GM23338 (cell line): Measurements from ENCODE around the gene EFR3B. TPM values are rescaled to one million over a fixed set of nuclear protein-coding genes. Genes with fewer than 3 reads are reported as not detected.

ENCODE experiments used
- ATAC-seq: fragments of 200-7000 bp; cut with Tn5 transposase; 3 replicates; pipeline ENCODE4 v1.9.1; 2020
- DNase-seq: peaks from one replicate; pipeline ENCODE4 v3.0.0-alpha.2; 2015; ENCODE audit warnings: low spot score
- H2AFZ ChIP-seq: fragments of 200-600 bp; sonication (generic); 2 replicates; pipeline ENCODE4 v1.8.0; 2016; ENCODE audit warnings: antibody characterized with exemption, mild to moderate bottlenecking, moderate library complexity
- H3F3A ChIP-seq: fragments of 200-600 bp; sonication (generic); replicated peaks from 2 replicates; pipeline ENCODE4 v1.8.0; 2017; ENCODE audit warnings: antibody characterized with exemption, mixed run types, low read depth
- H3K27ac ChIP-seq: fragments of 200-600 bp; sonication (generic); 2 replicates; pipeline ENCODE4 v1.6.1; 2016; ENCODE audit warnings: low read depth
- H3K27me3 ChIP-seq: fragments of 200-600 bp; sonication (generic); 2 replicates; pipeline ENCODE4 v1.8.0; 2016; ENCODE audit warnings: mild to moderate bottlenecking, mixed run types, moderate library complexity; ENCODE audit not compliant: insufficient read depth
- H3K36me3 ChIP-seq: fragments of 200-600 bp; sonication (generic); 2 replicates; pipeline ENCODE4 v1.8.0; 2016; ENCODE audit warnings: mild to moderate bottlenecking; ENCODE audit not compliant: insufficient read depth
- H3K4me1 ChIP-seq: fragments of 200-600 bp; sonication (generic); 2 replicates; pipeline ENCODE4 v1.8.0; 2016; ENCODE audit warnings: mild to moderate bottlenecking, moderate library complexity; ENCODE audit not compliant: insufficient read depth
- H3K4me2 ChIP-seq: fragments of 200-600 bp; sonication (generic); 2 replicates; pipeline ENCODE4 v1.7.1; 2017; ENCODE audit warnings: mixed run types
- H3K4me3 ChIP-seq: fragments of 200-600 bp; sonication (generic); 2 replicates; pipeline ENCODE4 v1.6.1; 2016; ENCODE audit warnings: mixed run types
- H3K79me2 ChIP-seq: fragments of 200-600 bp; sonication (generic); replicated peaks from 2 replicates; pipeline ENCODE4 v1.8.0; 2017; ENCODE audit warnings: mild to moderate bottlenecking; ENCODE audit not compliant: insufficient read depth
- H3K9me2 ChIP-seq: fragments of 200-600 bp; sonication (generic); 2 replicates; pipeline ENCODE4 v1.8.0; 2017; ENCODE audit not compliant: insufficient read depth
- H4K20me1 ChIP-seq: fragments of 200-600 bp; sonication (generic); replicated peaks from 2 replicates; pipeline ENCODE4 v1.8.0; 2017; ENCODE audit warnings: mild to moderate bottlenecking; ENCODE audit not compliant: insufficient read depth
- H3K27ac Mint-ChIP-seq: 2 replicates; pipeline ENCODE4 v1.8.0; 2020; ENCODE audit warnings: inconsistent platforms, mild to moderate bottlenecking, moderate library complexity, mixed read lengths
- H3K27me3 Mint-ChIP-seq: 3 replicates; pipeline ENCODE4 v1.8.0; 2022; ENCODE audit warnings: low read depth, mild to moderate bottlenecking, moderate library complexity, mixed read lengths, inconsistent platforms; ENCODE audit not compliant: insufficient read depth, poor library complexity
- H3K36me3 Mint-ChIP-seq: 3 replicates; pipeline ENCODE4 v1.8.0; 2021; ENCODE audit warnings: low read depth, mild to moderate bottlenecking, inconsistent platforms, moderate library complexity, mixed read lengths
- H3K4me1 Mint-ChIP-seq: 3 replicates; pipeline ENCODE4 v1.8.0; 2020; ENCODE audit warnings: mild to moderate bottlenecking, inconsistent platforms, mixed read lengths
- H3K4me3 Mint-ChIP-seq: 3 replicates; pipeline ENCODE4 v1.8.0; 2021; ENCODE audit warnings: moderate library complexity, mild to moderate bottlenecking, inconsistent platforms, mixed read lengths
- H3K9me3 Mint-ChIP-seq: 3 replicates; pipeline ENCODE4 v1.8.0; 2020; ENCODE audit warnings: moderate library complexity, mild to moderate bottlenecking, inconsistent platforms, mixed read lengths
- CREB1 ChIP-seq: fragments of 250-450 bp; sonication (Bioruptor Pico); IDR thresholded peaks from 2 replicates; pipeline ENCODE4 v1.5.0; 2020; ENCODE audit warnings: low read depth, mild to moderate bottlenecking, moderate library complexity
- EZH2 ChIP-seq: fragments of 200-600 bp; sonication (generic); IDR thresholded peaks from one replicate; pipeline ENCODE4 v1.8.0; 2017; ENCODE audit warnings: antibody characterized with exemption, mild to moderate bottlenecking, low read depth; ENCODE audit not compliant: unreplicated experiment
- EZH2phosphoT487 ChIP-seq: fragments of 200-600 bp; sonication (generic); IDR thresholded peaks from one replicate; pipeline ENCODE4 v1.8.1; 2018; ENCODE audit warnings: antibody characterized with exemption; ENCODE audit not compliant: unreplicated experiment
- JUNB ChIP-seq: IDR thresholded peaks from one replicate; pipeline ENCODE4 v1.6.1; 2016; ENCODE audit warnings: antibody characterized with exemption; ENCODE audit not compliant: unreplicated experiment
- NANOG ChIP-seq: IDR thresholded peaks from 2 replicates; pipeline ENCODE4 v1.6.1; 2016; ENCODE audit warnings: antibody characterized with exemption, borderline replicate concordance
- POLR2AphosphoS5 ChIP-seq: IDR thresholded peaks from 2 replicates; pipeline ENCODE4 v1.6.1; 2016; ENCODE audit warnings: antibody characterized with exemption, low read depth
- STAT1 ChIP-seq: IDR thresholded peaks from one replicate; pipeline ENCODE4 v1.6.1; 2016; ENCODE audit warnings: antibody characterized with exemption; ENCODE audit not compliant: unreplicated experiment
- ZNF114 ChIP-seq: fragments of 250-450 bp; sonication (Bioruptor Pico); IDR thresholded peaks from 2 replicates; pipeline ENCODE4 v1.5.0; 2020; ENCODE audit warnings: mild to moderate bottlenecking, moderate library complexity
- ZNF331 ChIP-seq: fragments of 250-450 bp; sonication (Bioruptor Pico); IDR thresholded peaks from 2 replicates; pipeline ENCODE4 v1.5.0; 2020; ENCODE audit warnings: low read depth, mild to moderate bottlenecking, moderate library complexity
- polyA plus RNA-seq: library from polyadenylated mRNA; unstranded; fragments of >200 nt; fragmentation: Nextera tagmentation; extraction: Ambion mirVana; gene quantifications from 2 replicates; pipeline ENCODE4 v1.2.1, GENCODE V29; 2016
- total RNA-seq: library from RNA; depleted of rRNA; stranded (reverse); fragments of >200 nt; shearing (Covaris generic); gene quantifications from 2 replicates; pipeline ENCODE4 v1.2.3, GENCODE V29; 2014
- TF ChIP-seq, protein P1 (sequence below): IDR thresholded peaks from one replicate; pipeline ENCODE4 v1.6.1; 2018; ENCODE audit warnings: antibody characterized with exemption; ENCODE audit not compliant: unreplicated experiment
- TF ChIP-seq, protein P2 (sequence below): fragments of 250-450 bp; sonication (Bioruptor Pico); IDR thresholded peaks from 2 replicates; pipeline ENCODE4 v1.5.0; 2020; ENCODE audit warnings: mild to moderate bottlenecking, moderate library complexity
- TF ChIP-seq, protein P3 (sequence below): IDR thresholded peaks from 2 replicates; pipeline ENCODE4 v1.6.1; 2016; ENCODE audit warnings: antibody characterized with exemption
- TF ChIP-seq, protein P4 (sequence below), 2 experiments: fragments of 200-600 bp in 1 of 2; sonication (generic) in 1 of 2; conservative IDR thresholded peaks; 2 replicates each; pipeline versions ENCODE4 v1.5.1 to v1.6.1; 2016 to 2017; ENCODE audit warnings: antibody characterized with exemption in 2 of 2, low read depth in 2 of 2, mild to moderate bottlenecking in 2 of 2, moderate library complexity in 1 of 2

EFR3B gene
- total and polyA plus RNA-seq, 2 experiments from 2014 or later: 3.3 to 10.7 TPM

DNA sequence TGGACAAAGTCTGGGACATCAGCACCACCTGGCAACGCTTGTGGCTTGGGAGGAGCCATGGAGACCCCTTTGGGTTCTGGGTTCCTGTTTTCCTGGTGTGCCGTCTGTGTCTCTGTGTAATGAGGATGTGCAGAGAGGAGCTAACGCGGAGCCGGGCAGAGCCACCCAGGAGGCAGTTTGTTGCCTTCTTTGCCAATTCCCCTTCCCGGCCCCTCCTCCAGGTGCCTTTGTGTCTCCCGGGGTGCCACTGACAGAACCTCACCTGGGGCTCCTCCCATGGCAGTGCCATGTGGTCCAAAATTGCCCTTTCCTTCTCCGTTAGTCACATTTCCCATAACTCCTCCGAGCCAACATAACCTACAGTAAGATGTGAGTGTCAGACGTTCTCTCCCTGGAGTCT, 113.5 kb downstream of the EFR3B start:
- Mint-ChIP-seq H3K27ac (no peak overlapping the region), H3K27me3 (peaks cover 12% of the 10 kb centered on the region), H3K4me1 (peaks cover 9% of the 10 kb centered on the region), H3K9me3 (no peaks in the 10 kb centered on the region), H3K4me3 (no peak overlapping the region), H3K36me3 (no peaks in the 10 kb centered on the region; the same call in 2 of the 3 replicates)
- H3F3A ChIP-seq: no peaks in the 10 kb centered on the region
- no peaks in the 10 kb centered on the region for H3K9me2 ChIP-seq
- no peak overlapping the region for H3K4me2 ChIP-seq
- no peak overlapping the region for H3K27ac ChIP-seq
- H3K27me3 ChIP-seq: no peaks in the 10 kb centered on the region
- TF ChIP-seq, protein P1, sequence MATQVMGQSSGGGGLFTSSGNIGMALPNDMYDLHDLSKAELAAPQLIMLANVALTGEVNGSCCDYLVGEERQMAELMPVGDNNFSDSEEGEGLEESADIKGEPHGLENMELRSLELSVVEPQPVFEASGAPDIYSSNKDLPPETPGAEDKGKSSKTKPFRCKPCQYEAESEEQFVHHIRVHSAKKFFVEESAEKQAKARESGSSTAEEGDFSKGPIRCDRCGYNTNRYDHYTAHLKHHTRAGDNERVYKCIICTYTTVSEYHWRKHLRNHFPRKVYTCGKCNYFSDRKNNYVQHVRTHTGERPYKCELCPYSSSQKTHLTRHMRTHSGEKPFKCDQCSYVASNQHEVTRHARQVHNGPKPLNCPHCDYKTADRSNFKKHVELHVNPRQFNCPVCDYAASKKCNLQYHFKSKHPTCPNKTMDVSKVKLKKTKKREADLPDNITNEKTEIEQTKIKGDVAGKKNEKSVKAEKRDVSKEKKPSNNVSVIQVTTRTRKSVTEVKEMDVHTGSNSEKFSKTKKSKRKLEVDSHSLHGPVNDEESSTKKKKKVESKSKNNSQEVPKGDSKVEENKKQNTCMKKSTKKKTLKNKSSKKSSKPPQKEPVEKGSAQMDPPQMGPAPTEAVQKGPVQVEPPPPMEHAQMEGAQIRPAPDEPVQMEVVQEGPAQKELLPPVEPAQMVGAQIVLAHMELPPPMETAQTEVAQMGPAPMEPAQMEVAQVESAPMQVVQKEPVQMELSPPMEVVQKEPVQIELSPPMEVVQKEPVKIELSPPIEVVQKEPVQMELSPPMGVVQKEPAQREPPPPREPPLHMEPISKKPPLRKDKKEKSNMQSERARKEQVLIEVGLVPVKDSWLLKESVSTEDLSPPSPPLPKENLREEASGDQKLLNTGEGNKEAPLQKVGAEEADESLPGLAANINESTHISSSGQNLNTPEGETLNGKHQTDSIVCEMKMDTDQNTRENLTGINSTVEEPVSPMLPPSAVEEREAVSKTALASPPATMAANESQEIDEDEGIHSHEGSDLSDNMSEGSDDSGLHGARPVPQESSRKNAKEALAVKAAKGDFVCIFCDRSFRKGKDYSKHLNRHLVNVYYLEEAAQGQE: no peak
- TF ChIP-seq NANOG (no peak), POLR2AphosphoS5 (no peak), EZH2phosphoT487 (no peak), JUNB (no peak), STAT1 (no peak), CREB1 (CRISPR knock-in tag) (no peak), EZH2 (no peak), ZNF331 (CRISPR knock-in tag) (no peak), ZNF114 (CRISPR knock-in tag) (no peak)
- TF ChIP-seq, protein P2, sequence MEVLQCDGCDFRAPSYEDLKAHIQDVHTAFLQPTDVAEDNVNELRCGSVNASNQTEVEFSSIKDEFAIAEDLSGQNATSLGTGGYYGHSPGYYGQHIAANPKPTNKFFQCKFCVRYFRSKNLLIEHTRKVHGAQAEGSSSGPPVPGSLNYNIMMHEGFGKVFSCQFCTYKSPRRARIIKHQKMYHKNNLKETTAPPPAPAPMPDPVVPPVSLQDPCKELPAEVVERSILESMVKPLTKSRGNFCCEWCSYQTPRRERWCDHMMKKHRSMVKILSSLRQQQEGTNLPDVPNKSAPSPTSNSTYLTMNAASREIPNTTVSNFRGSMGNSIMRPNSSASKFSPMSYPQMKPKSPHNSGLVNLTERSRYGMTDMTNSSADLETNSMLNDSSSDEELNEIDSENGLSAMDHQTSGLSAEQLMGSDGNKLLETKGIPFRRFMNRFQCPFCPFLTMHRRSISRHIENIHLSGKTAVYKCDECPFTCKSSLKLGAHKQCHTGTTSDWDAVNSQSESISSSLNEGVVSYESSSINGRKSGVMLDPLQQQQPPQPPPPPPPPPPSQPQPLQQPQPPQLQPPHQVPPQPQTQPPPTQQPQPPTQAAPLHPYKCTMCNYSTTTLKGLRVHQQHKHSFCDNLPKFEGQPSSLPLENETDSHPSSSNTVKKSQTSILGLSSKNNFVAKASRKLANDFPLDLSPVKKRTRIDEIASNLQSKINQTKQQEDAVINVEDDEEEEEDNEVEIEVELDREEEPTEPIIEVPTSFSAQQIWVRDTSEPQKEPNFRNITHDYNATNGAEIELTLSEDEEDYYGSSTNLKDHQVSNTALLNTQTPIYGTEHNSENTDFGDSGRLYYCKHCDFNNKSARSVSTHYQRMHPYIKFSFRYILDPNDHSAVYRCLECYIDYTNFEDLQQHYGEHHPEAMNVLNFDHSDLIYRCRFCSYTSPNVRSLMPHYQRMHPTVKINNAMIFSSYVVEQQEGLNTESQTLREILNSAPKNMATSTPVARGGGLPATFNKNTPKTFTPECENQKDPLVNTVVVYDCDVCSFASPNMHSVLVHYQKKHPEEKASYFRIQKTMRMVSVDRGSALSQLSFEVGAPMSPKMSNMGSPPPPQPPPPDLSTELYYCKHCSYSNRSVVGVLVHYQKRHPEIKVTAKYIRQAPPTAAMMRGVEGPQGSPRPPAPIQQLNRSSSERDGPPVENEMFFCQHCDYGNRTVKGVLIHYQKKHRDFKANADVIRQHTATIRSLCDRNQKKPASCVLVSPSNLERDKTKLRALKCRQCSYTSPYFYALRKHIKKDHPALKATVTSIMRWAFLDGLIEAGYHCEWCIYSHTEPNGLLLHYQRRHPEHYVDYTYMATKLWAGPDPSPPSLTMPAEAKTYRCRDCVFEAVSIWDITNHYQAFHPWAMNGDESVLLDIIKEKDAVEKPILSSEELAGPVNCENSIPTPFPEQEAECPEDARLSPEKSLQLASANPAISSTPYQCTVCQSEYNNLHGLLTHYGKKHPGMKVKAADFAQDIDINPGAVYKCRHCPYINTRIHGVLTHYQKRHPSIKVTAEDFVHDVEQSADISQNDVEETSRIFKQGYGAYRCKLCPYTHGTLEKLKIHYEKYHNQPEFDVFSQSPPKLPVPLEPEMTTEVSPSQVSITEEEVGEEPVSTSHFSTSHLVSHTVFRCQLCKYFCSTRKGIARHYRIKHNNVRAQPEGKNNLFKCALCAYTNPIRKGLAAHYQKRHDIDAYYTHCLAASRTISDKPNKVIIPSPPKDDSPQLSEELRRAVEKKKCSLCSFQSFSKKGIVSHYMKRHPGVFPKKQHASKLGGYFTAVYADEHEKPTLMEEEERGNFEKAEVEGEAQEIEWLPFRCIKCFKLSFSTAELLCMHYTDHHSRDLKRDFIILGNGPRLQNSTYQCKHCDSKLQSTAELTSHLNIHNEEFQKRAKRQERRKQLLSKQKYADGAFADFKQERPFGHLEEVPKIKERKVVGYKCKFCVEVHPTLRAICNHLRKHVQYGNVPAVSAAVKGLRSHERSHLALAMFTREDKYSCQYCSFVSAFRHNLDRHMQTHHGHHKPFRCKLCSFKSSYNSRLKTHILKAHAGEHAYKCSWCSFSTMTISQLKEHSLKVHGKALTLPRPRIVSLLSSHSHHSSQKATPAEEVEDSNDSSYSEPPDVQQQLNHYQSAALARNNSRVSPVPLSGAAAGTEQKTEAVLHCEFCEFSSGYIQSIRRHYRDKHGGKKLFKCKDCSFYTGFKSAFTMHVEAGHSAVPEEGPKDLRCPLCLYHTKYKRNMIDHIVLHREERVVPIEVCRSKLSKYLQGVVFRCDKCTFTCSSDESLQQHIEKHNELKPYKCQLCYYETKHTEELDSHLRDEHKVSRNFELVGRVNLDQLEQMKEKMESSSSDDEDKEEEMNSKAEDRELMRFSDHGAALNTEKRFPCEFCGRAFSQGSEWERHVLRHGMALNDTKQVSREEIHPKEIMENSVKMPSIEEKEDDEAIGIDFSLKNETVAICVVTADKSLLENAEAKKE (CRISPR knock-in tag): no peak
- TF ChIP-seq, protein P3, sequence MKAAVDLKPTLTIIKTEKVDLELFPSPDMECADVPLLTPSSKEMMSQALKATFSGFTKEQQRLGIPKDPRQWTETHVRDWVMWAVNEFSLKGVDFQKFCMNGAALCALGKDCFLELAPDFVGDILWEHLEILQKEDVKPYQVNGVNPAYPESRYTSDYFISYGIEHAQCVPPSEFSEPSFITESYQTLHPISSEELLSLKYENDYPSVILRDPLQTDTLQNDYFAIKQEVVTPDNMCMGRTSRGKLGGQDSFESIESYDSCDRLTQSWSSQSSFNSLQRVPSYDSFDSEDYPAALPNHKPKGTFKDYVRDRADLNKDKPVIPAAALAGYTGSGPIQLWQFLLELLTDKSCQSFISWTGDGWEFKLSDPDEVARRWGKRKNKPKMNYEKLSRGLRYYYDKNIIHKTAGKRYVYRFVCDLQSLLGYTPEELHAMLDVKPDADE: no peak
- TF ChIP-seq, protein P4, sequence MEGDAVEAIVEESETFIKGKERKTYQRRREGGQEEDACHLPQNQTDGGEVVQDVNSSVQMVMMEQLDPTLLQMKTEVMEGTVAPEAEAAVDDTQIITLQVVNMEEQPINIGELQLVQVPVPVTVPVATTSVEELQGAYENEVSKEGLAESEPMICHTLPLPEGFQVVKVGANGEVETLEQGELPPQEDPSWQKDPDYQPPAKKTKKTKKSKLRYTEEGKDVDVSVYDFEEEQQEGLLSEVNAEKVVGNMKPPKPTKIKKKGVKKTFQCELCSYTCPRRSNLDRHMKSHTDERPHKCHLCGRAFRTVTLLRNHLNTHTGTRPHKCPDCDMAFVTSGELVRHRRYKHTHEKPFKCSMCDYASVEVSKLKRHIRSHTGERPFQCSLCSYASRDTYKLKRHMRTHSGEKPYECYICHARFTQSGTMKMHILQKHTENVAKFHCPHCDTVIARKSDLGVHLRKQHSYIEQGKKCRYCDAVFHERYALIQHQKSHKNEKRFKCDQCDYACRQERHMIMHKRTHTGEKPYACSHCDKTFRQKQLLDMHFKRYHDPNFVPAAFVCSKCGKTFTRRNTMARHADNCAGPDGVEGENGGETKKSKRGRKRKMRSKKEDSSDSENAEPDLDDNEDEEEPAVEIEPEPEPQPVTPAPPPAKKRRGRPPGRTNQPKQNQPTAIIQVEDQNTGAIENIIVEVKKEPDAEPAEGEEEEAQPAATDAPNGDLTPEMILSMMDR (conservative IDR thresholded peaks at IDR 0.05; ENCODE audit: low read depth in 2 of 2): no peak
- ATAC-seq (no peak), DNase-seq (no peak)
- H3K4me3 ChIP-seq: no peak overlapping the region
- H3K79me2 ChIP-seq: no peaks in the 10 kb centered on the region
- H3K4me1 ChIP-seq: peaks cover 4% of the 10 kb centered on the region; the same call in 1 of the 2 replicates
- no peaks in the 10 kb centered on the region for H3K36me3 ChIP-seq
- no peaks in the 10 kb centered on the region for H4K20me1 ChIP-seq
- no peak overlapping the region for H2AFZ ChIP-seq
